BJ (cell line): ENCODE measurements around the gene PER2. TPM values are rescaled to one million over a fixed set of nuclear protein-coding genes. Genes with fewer than 3 reads are reported as not detected.

Experiments used
- CTCF ChIA-PET: fragments of 350-600 bp; formaldehyde crosslinking; extraction: SDS; loops from one replicate; lab custom pipeline; 2021; ENCODE audit warnings: antibody characterized with exemption, inconsistent platforms; lab: Yijun Ruan, JAX
- POLR2A ChIA-PET: fragments of 300-600 bp; sonication (Branson Sonifier 250); formaldehyde crosslinking; extraction: SDS; loops from one replicate; lab custom pipeline; 2021; ENCODE audit warnings: antibody characterized with exemption; lab: Charles Lee
- DNase-seq: peaks from one replicate; pipeline ENCODE4 v3.0.0-alpha.2; 2011; ENCODE audit warnings: low read depth
- H3K27me3 ChIP-seq: 2 replicates; pipeline ENCODE4 v1.6.0; 2011; ENCODE audit warnings: low read length; ENCODE audit not compliant: control insufficient read depth, insufficient read depth
- H3K36me3 ChIP-seq: 2 replicates; pipeline ENCODE4 v1.5.1; 2011; ENCODE audit warnings: low read length; ENCODE audit not compliant: control insufficient read depth, insufficient read depth
- H3K4me3 ChIP-seq: 2 replicates; pipeline ENCODE4 v1.5.1; 2011; ENCODE audit warnings: low read depth, mild to moderate bottlenecking, control low read depth, low read length
- polyA plus RNA-seq: library from polyadenylated mRNA; depleted of rRNA; stranded (reverse); fragments of >200 nt; gene quantifications from 2 replicates; pipeline ENCODE4 v1.2.3, GENCODE V29; 2011
- TF ChIP-seq, protein P1 (sequence below): IDR thresholded peaks from 2 replicates; pipeline ENCODE4 v1.5.1; 2011; ENCODE audit warnings: low read depth, mild to moderate bottlenecking, control low read depth, inconsistent platforms, low read length, moderate library complexity; ENCODE audit not compliant: insufficient read depth

Gene PER2
- polyA plus RNA-seq, 1 experiment, result 3.1 TPM

DNA sequence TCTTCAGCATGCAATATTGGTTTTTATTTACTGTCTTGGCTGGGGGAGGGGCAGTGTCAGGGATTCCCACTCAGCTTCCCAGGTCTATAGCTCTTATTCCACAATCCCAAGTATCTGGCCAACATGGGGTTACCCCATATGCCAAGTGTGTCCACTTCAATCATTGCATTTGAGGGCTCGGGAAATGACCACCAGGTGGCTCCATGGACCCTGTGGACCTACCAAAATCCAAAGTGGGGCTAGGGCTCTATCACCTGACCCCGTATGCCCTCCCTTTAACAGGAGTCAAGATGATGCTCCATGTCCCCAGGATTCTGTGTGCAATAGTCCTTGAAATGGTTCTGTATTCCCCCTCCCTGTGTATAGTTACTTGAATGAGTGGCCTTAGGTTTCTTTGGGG is 19.8 kb upstream of the PER2 start:
- POLR2A ChIA-PET, result no interaction called here
- TF ChIP-seq, protein P1, sequence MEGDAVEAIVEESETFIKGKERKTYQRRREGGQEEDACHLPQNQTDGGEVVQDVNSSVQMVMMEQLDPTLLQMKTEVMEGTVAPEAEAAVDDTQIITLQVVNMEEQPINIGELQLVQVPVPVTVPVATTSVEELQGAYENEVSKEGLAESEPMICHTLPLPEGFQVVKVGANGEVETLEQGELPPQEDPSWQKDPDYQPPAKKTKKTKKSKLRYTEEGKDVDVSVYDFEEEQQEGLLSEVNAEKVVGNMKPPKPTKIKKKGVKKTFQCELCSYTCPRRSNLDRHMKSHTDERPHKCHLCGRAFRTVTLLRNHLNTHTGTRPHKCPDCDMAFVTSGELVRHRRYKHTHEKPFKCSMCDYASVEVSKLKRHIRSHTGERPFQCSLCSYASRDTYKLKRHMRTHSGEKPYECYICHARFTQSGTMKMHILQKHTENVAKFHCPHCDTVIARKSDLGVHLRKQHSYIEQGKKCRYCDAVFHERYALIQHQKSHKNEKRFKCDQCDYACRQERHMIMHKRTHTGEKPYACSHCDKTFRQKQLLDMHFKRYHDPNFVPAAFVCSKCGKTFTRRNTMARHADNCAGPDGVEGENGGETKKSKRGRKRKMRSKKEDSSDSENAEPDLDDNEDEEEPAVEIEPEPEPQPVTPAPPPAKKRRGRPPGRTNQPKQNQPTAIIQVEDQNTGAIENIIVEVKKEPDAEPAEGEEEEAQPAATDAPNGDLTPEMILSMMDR, result peak; percentile 32
- Histone ChIP-seq H3K27me3 (peaks cover 2% of the 10 kb centered on the region), H3K4me3 (no peak overlapping the region), H3K36me3 (no peaks in the 10 kb centered on the region)
- no peak for DNase-seq
- CTCF ChIA-PET, result no interaction called here

DNA sequence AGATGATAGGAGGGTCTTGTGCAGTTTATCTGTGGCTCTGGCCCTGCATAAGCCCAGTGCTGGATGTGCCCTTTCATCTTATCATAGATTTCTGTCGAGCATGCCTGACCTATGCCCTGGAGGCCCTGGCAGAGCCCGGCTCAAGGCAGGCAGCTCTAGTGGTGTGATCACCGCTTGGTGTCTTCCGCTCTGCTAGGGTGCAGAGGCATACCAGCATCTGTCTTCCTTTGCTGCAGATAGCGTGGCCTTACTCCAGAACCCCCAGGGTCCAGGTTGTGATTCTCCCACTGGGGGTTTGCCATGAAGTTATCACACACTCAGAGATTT is 18.2 kb upstream of the PER2 start:
- TF ChIP-seq, protein P1, result no peak
- H3K27me3 ChIP-seq, result peaks cover 5% of the 10 kb centered on the region
- DNase-seq, result no peak
- ChIA-PET CTCF (no interaction called here), POLR2A (no interaction called here)
- H3K4me3 ChIP-seq, result no peak overlapping the region
- no peaks in the 10 kb centered on the region for H3K36me3 ChIP-seq

DNA sequence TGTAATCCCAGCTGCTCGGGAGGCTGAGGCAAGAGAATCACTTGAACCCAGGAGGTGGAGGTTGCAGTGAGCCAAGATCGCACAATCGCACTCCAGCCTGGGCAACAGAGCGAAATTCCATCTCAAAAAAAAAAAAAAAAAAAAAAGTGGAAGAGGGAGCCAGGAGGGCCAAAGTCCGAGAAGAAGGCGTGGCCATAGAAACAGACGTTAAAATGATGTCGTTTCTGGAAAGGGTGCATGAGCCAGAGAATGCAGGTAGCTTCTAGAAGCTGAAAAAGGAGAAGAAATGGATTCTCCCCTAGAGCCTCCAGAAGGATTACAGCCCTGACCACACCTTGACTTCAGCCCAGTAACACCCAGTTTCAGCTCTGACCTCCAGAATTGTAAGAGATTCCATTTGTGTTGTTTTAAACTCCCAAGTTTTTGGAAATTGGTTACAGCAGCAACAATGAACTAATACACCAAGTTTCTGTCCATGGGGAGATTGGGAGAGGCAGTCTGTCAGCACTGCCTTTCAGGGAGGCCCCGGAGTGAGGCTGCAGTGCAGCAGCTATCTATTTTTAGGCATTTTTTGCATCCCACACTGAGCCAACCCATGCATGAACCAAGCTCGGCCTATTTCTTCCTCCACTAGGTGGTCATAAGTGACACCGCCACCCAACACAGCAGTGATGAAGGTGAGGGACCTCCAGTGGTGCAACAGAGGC is 17.7 kb upstream of the PER2 start:
- DNase-seq, result no peak
- Histone ChIP-seq H3K36me3 (no peaks in the 10 kb centered on the region), H3K4me3 (no peak overlapping the region), H3K27me3 (peaks cover 5% of the 10 kb centered on the region)
- CTCF ChIA-PET, result no interaction called here
- POLR2A ChIA-PET, result no interaction called here
- TF ChIP-seq, protein P1, result no peak

DNA sequence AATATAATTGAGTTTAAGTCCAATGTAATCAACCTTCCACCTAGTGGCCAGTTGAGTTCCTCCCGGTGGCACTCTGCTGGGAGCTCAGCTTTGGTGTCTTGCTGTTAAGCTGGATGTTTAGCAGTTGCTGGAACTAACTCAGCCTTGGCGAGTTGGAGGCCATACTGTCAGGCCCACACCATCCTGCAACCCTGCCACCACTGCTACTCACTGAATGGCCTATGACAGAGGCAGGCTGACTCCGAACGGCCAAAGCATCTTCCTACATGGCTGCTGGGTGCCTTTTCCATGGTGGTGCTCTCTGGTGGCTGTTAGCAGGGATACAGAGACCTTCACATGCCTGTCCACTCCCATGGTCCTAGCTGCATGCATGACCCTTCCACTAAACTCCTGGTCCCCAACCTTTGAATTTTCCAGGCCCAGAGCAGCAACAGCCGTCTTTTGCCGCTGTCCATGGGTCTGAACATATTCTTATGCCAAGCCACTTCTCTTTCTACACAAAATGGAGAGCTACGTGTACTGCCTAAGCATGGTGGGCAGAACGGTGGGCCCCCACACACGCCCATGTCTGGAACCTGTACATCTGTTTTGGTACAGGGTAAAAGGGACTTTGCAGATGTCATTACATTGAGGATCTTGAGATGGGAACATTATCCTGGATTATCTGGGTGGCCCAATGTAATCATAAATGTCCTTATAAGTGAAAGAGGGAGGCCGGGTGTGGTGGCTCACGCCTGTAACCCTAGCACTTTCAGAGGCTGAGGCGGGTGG is 16.9 kb upstream of the PER2 start:
- H3K4me3 ChIP-seq, result no peak overlapping the region
- TF ChIP-seq, protein P1, result peak; percentile 30; the same call in 1 of the 2 replicates
- CTCF ChIA-PET, result interaction anchor here (0.6 to 2.0 kb wide), 3 partner anchors 13 to 439 kb away, joined by 3 to 6 read pairs (median 3); no protein-coding TSS in a partner anchor
- no peaks in the 10 kb centered on the region for H3K36me3 ChIP-seq
- DNase-seq, result no peak
- H3K27me3 ChIP-seq, result peaks cover 6% of the 10 kb centered on the region; the same call in 1 of the 2 replicates
- POLR2A ChIA-PET, result no interaction called here

DNA sequence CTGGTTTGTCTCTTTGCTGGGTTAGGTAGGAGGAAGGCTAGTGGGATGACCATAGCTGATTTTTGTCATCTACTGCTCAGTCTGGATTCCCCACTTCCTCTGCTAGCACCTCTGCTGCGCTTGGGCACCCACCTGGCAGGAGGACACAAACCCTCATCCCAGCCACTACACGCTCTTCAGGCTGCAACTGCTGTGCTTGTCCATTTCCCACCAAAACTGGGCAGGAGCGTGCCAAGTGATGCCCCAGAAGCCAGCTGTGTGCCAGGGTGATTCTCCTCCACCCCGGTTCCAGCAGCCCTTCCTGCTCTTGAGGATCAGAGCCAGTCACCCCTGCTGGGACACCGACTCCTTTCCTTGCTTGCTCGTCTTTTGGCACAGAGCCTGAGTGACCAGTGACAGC is 15.7 kb upstream of the PER2 start:
- Histone ChIP-seq H3K4me3 (no peak overlapping the region), H3K27me3 (peaks cover 6% of the 10 kb centered on the region; the same call in 1 of the 2 replicates), H3K36me3 (no peaks in the 10 kb centered on the region)
- CTCF ChIA-PET, result interaction anchor here (1.5 to 2.0 kb wide), 2 partner anchors 12 to 22 kb away, joined by 3 to 6 read pairs; no protein-coding TSS in a partner anchor
- TF ChIP-seq, protein P1, result no peak
- POLR2A ChIA-PET, result no interaction called here
- DNase-seq, result no peak
